ENCODE data around the gene COBL. TPM values are rescaled to one million over a fixed set of nuclear protein-coding genes. Genes with fewer than 3 reads are reported as not detected.

The COBL gene
- polyA plus RNA-seq, 1 donor (not counting 4 experiments of a cell fraction or from before 2014, with no cell fraction given), result 4.5 TPM

GRCh38 chr7:51007551-51008505 is 308.8 kb downstream of the COBL start:
- Histone ChIP-seq H3K4me3 (ENCODE audit: control insufficient read depth in 2 of 3, extremely low read depth in 1 of 3, insufficient read depth in 2 of 3, low read depth in 1 of 3, low read length in 3 of 3) (no peak overlapping the region), H3K4me1 (ENCODE audit: control insufficient read depth, extremely low read depth, insufficient read depth, low read length) (no peaks in the 10 kb centered on the region), H3K9ac (ENCODE audit: control insufficient read depth, extremely low read depth, insufficient read depth, low read length) (no peak overlapping the region), H3K27ac (ENCODE audit: control insufficient read depth, insufficient read depth, low read length) (no peak overlapping the region), H3K79me2 (ENCODE audit: control insufficient read depth, insufficient read depth, low read length) (no peaks in the 10 kb centered on the region), H3K4me2 (ENCODE audit: control insufficient read depth, extremely low read depth, insufficient read depth, low read depth, low read length) (no peak overlapping the region), H3K9me3 (ENCODE audit: control insufficient read depth, low read depth, low read length) (no peaks in the 10 kb centered on the region), H4K20me1 (ENCODE audit: control insufficient read depth, extremely low read depth, insufficient read depth, low read length) (no peaks in the 10 kb centered on the region), H3K27me3 (ENCODE audit: control insufficient read depth, extremely low read depth, insufficient read depth, low read length) (peaks cover 17% of the 10 kb centered on the region), H3K36me3 (ENCODE audit: control insufficient read depth in 2 of 2, extremely low read depth in 1 of 2, insufficient read depth in 2 of 2, low read length in 2 of 2) (no peaks in the 10 kb centered on the region), H2AFZ (ENCODE audit: control insufficient read depth, low read length) (no peak overlapping the region), H3K9me1 (ENCODE audit: control insufficient read depth, extremely low read depth, insufficient read depth, low read length) (no peaks in the 10 kb centered on the region)
- dilution Hi-C loops (cut with MboI; ENCODE audit: extremely low pct_ligation_motif_present, low sequenced_read_pairs), result no loop called here
- FAIRE-seq (no peak), DNase-seq (ENCODE audit: low read depth, low spot score) (no peak)
- TF ChIP-seq EZH2 (IDR thresholded peaks at IDR 0.05; ENCODE audit: low read length) (no peak), CTCF (optimal IDR thresholded peaks at IDR 0.05 in 1 of 3, IDR thresholded peaks at IDR 0.05 in 1 of 3, conservative IDR thresholded peaks at IDR 0.05 in 1 of 3; ENCODE audit: extremely low read depth in 1 of 3, insufficient read depth in 2 of 3, low read length in 3 of 3) (no peak)

- dilution Hi-C loops (cut with MboI; ENCODE audit: extremely low pct_ligation_motif_present, low sequenced_read_pairs), result no loop called here
- no peak overlapping the region for H3K9ac ChIP-seq (ENCODE audit: control insufficient read depth, extremely low read depth, insufficient read depth, low read length)
Observed at GRCh38 chr7:51006483-51007235, 309.9 kb downstream of the COBL start.

More at GRCh38 chr7:51006483-51007235, 309.9 kb downstream of the COBL start:
- Histone ChIP-seq H3K27ac (ENCODE audit: control insufficient read depth, insufficient read depth, low read length) (no peak overlapping the region), H3K9me3 (ENCODE audit: control insufficient read depth, low read depth, low read length) (no peaks in the 10 kb centered on the region), H3K4me3 (ENCODE audit: control insufficient read depth in 2 of 3, extremely low read depth in 1 of 3, insufficient read depth in 2 of 3, low read depth in 1 of 3, low read length in 3 of 3) (no peak overlapping the region), H3K9me1 (ENCODE audit: control insufficient read depth, extremely low read depth, insufficient read depth, low read length) (no peaks in the 10 kb centered on the region), H2AFZ (ENCODE audit: control insufficient read depth, low read length) (no peak overlapping the region), H3K4me1 (ENCODE audit: control insufficient read depth, extremely low read depth, insufficient read depth, low read length) (no peaks in the 10 kb centered on the region), H3K79me2 (ENCODE audit: control insufficient read depth, insufficient read depth, low read length) (no peaks in the 10 kb centered on the region), H3K36me3 (ENCODE audit: control insufficient read depth in 2 of 2, extremely low read depth in 1 of 2, insufficient read depth in 2 of 2, low read length in 2 of 2) (no peaks in the 10 kb centered on the region), H3K27me3 (ENCODE audit: control insufficient read depth, extremely low read depth, insufficient read depth, low read length) (peaks cover 8% of the 10 kb centered on the region), H4K20me1 (ENCODE audit: control insufficient read depth, extremely low read depth, insufficient read depth, low read length) (no peaks in the 10 kb centered on the region), H3K4me2 (ENCODE audit: control insufficient read depth, extremely low read depth, insufficient read depth, low read depth, low read length) (no peak overlapping the region)
- TF ChIP-seq EZH2 (IDR thresholded peaks at IDR 0.05; ENCODE audit: low read length), result no peak
- no peak for TF ChIP-seq CTCF (optimal IDR thresholded peaks at IDR 0.05 in 1 of 3, IDR thresholded peaks at IDR 0.05 in 1 of 3, conservative IDR thresholded peaks at IDR 0.05 in 1 of 3; ENCODE audit: extremely low read depth in 1 of 3, insufficient read depth in 2 of 3, low read length in 3 of 3)
- no peak for FAIRE-seq
- DNase-seq (ENCODE audit: low read depth, low spot score), result no peak
